Measurements from ENCODE around the gene TRAF7.

Gene TRAF7

GRCh38 chr16:2147981-2148671, 7.5 kb upstream of the TRAF7 start, which contains the start of gene RAB26:
TSS of gene RAB26 (plus strand) at chr16:2148625. CDS start at chr16:2148784, 159 bp downstream.
- peak; percentile 47 for DNase-seq (ENCODE audit: extremely low spot score)
- ChIA-PET POLR2A (no interaction called here), CTCF (interaction anchor here (1.2 kb wide), 1 partner anchor 57 kb away, joined by 3 read pairs; no protein-coding TSS in a partner anchor)
- TF ChIP-seq ARNT (IDR thresholded peaks at IDR 0.05) (0 out of 2 replicates have a peak, but pooled peaks have one; percentile 6), CTBP1 (IDR thresholded peaks at IDR 0.05; ENCODE audit: borderline replicate concordance) (no peak)

- ChIA-PET POLR2A (no interaction called here), CTCF (interaction anchor here (0.5 kb wide), 1 partner anchor 8 kb away, joined by 3 read pairs; no protein-coding TSS in a partner anchor)
- TF ChIP-seq SUZ12 (IDR thresholded peaks at IDR 0.05) (no peak), L3MBTL2 (conservative IDR thresholded peaks at IDR 0.05) (no peak), TARDBP (IDR thresholded peaks at IDR 0.05) (no peak), ZNF384 (IDR thresholded peaks at IDR 0.05) (no peak), PKNOX1 (IDR thresholded peaks at IDR 0.05) (no peak), CTBP1 (IDR thresholded peaks at IDR 0.05; ENCODE audit: borderline replicate concordance) (no peak), FOXA1 (IDR thresholded peaks at IDR 0.05) (no peak), BHLHE40 (IDR thresholded peaks at IDR 0.05; ENCODE audit: borderline replicate concordance) (no peak), NFRKB (IDR thresholded peaks at IDR 0.05) (no peak), ARNT (IDR thresholded peaks at IDR 0.05) (no peak)
- no peak for DNase-seq (ENCODE audit: extremely low spot score)
Measured at GRCh38 chr16:2148714-2149629, 6.6 kb upstream of the TRAF7 start.

- DNase-seq (ENCODE audit: extremely low spot score) = no peak
- ChIA-PET CTCF (interaction anchor here (0.5 to 1.6 kb wide), 2 partner anchors 9 to 133 kb away, joined by 3 to 5 read pairs; no protein-coding TSS in a partner anchor), POLR2A (no interaction called here)
- TF ChIP-seq SP1 (IDR thresholded peaks at IDR 0.05) = no peak
- TF ChIP-seq CTBP1 (IDR thresholded peaks at IDR 0.05; ENCODE audit: borderline replicate concordance) = no peak
- no peak for TF ChIP-seq LEF1 (IDR thresholded peaks at IDR 0.05; ENCODE audit: borderline replicate concordance)
- TF ChIP-seq BHLHE40 (IDR thresholded peaks at IDR 0.05; ENCODE audit: borderline replicate concordance) = no peak
- TF ChIP-seq ELF4 (IDR thresholded peaks at IDR 0.05) = no peak
- no peak for TF ChIP-seq ZNF384 (IDR thresholded peaks at IDR 0.05)
- TF ChIP-seq TARDBP (IDR thresholded peaks at IDR 0.05) = no peak
Measured at GRCh38 chr16:2149630-2150417, 5.8 kb upstream of the TRAF7 start.

GRCh38 chr16:2150418-2151187, 5.0 kb upstream of the TRAF7 start:
- ChIA-PET CTCF (interaction anchor here (0.8 to 1.6 kb wide), 3 partner anchors 10 to 147 kb away, joined by 4 to 6 read pairs (median 5); no protein-coding TSS in a partner anchor), POLR2A (interaction anchor here (0.7 to 1.2 kb wide), 3 partner anchors 26 to 186 kb away, joined by 3 to 4 read pairs (median 3); partner anchors contain the start of genes RPS2 and TBL3)

More at GRCh38 chr16:2150418-2151187, 5.0 kb upstream of the TRAF7 start:
- TF ChIP-seq L3MBTL2 (conservative IDR thresholded peaks at IDR 0.05) = no peak
- no peak for TF ChIP-seq BHLHE40 (IDR thresholded peaks at IDR 0.05; ENCODE audit: borderline replicate concordance)
- TF ChIP-seq FOXM1 (IDR thresholded peaks at IDR 0.05; ENCODE audit: borderline replicate concordance) = no peak
- no peak for TF ChIP-seq SUZ12 (IDR thresholded peaks at IDR 0.05)
- TF ChIP-seq ARNT (IDR thresholded peaks at IDR 0.05) = no peak
- TF ChIP-seq ZNF384 (IDR thresholded peaks at IDR 0.05) = no peak
- no peak for TF ChIP-seq TARDBP (IDR thresholded peaks at IDR 0.05)
- TF ChIP-seq LEF1 (IDR thresholded peaks at IDR 0.05; ENCODE audit: borderline replicate concordance) = no peak
- TF ChIP-seq SP1 (IDR thresholded peaks at IDR 0.05) = no peak
- no peak for TF ChIP-seq CTBP1 (IDR thresholded peaks at IDR 0.05; ENCODE audit: borderline replicate concordance)
- TF ChIP-seq PKNOX1 (IDR thresholded peaks at IDR 0.05) = no peak
- no peak for TF ChIP-seq ELF4 (IDR thresholded peaks at IDR 0.05)
- TF ChIP-seq NFRKB (IDR thresholded peaks at IDR 0.05) = no peak
- no peak for TF ChIP-seq FOXK2 (IDR thresholded peaks at IDR 0.05)
- no peak for TF ChIP-seq HDGF (IDR thresholded peaks at IDR 0.05; ENCODE audit: borderline replicate concordance)
- TF ChIP-seq FOXA1 (IDR thresholded peaks at IDR 0.05) = no peak
- DNase-seq (ENCODE audit: extremely low spot score) = no peak

Measured in HEK293T (cell line).